GM12875 (cell line): ENCODE results near the gene ZNF837.
"Not testable (repeated sequence)": the region's sequence is repeated elsewhere in the genome, so short reads cannot be mapped to it uniquely, and the experiment has no call there.

Experiments
- H3K4me3 ChIP-seq: one replicate; pipeline ENCODE4 v1.5.1; 2011; ENCODE audit warnings: low read depth, low read length, control low read depth
- CTCF ChIP-seq: IDR thresholded peaks from 2 replicates; pipeline ENCODE4 v1.5.1; 2011; ENCODE audit warnings: low read depth, mild to moderate bottlenecking, control low read depth, inconsistent platforms, low read length, moderate library complexity, borderline replicate concordance; ENCODE audit not compliant: insufficient read depth

Gene ZNF837

GRCh38 chr19:58380037-58380661 lies 681 bp downstream of the ZNF837 start:
- peak overlapping the region; percentile 78 for H3K4me3 ChIP-seq
- TF ChIP-seq CTCF: no peak

GRCh38 chr19:58379246-58379645 lies 1.6 kb downstream of the ZNF837 start:
- H3K4me3 ChIP-seq: no peak overlapping the region
- no peak for TF ChIP-seq CTCF

- not testable (repeated sequence) for H3K4me3 ChIP-seq
These were observed 4.1 kb downstream of the ZNF837 start for GRCh38 chr19:58376724-58377123.

- H3K4me3 ChIP-seq: no peak overlapping the region
- TF ChIP-seq CTCF: no peak
These were observed 6.6 kb downstream of the ZNF837 start for GRCh38 chr19:58374200-58374599.

GRCh38 chr19:58372311-58373133 lies 8.3 kb downstream of the ZNF837 start:
- no peak overlapping the region for H3K4me3 ChIP-seq
- no peak for TF ChIP-seq CTCF

GRCh38 chr19:58368561-58369360 lies 12.1 kb downstream of the ZNF837 start:
- no peak overlapping the region for H3K4me3 ChIP-seq
- no peak for TF ChIP-seq CTCF

GRCh38 chr19:58367698-58368454 lies 13.0 kb downstream of the ZNF837 start:
- no peak overlapping the region for H3K4me3 ChIP-seq
- no peak for TF ChIP-seq CTCF
